IPS-18c (cell line): ENCODE data around the gene LAMB3.

Experiments used
- H3K4me3 ChIP-seq: 2 replicates; pipeline ENCODE4 v1.7.0; 2013; ENCODE audit warnings: low read depth, mild to moderate bottlenecking, low read length, moderate library complexity; ENCODE audit not compliant: insufficient read depth
- H3K9me3 ChIP-seq: one replicate; pipeline ENCODE4 v1.6.1; 2013; ENCODE audit warnings: mild to moderate bottlenecking, low read length, moderate library complexity; ENCODE audit not compliant: control insufficient read depth, insufficient read depth

LAMB3 gene

GRCh38 chr1:209614151-209614420 is 38.1 kb downstream of the LAMB3 start:
- no peak overlapping the region for H3K4me3 ChIP-seq
- H3K9me3 ChIP-seq = no peaks in the 10 kb centered on the region

DNA sequence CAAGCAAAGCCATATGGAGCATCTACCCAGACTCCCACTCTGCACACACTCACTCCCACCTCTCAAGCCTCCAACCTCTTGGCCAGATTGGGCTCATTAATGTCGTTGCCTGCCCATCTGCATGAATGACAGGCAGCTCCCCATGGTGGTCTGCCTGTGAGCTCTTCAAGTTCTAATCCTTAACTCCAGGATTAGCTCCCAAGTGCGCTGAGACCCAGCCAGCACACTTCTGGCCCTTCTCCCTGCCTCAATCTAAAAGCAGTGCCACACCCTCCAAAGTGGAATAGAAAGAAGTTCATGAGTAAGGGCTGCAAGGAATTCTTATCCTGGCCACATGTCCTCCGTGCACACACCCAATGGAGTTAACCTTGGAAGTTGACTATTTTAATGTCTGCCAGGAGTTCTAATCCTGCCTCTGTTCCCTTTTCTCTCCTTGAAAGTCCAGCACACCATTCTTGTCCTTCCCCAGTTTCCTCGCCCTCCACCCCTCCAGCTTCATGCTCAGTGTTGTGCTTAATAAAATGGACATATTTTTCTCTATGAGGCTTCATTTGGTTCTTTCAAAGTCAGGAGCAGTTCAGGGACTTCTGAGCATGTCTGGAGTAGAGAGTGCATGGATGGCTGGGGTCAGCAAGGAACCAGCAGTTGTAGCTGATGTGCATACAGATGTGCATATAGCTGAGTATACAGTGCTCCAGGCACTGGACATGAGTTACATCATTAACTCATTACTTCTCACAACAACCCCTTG is 38.6 kb downstream of the LAMB3 start:
- Histone ChIP-seq H3K4me3 (no peak overlapping the region), H3K9me3 (no peaks in the 10 kb centered on the region)

GRCh38 chr1:209612646-209613399 is 39.4 kb downstream of the LAMB3 start:
- Histone ChIP-seq H3K4me3 (no peak overlapping the region), H3K9me3 (no peaks in the 10 kb centered on the region)

GRCh38 chr1:209611771-209612570 is 40.3 kb downstream of the LAMB3 start:
- Histone ChIP-seq H3K9me3 (no peaks in the 10 kb centered on the region), H3K4me3 (no peak overlapping the region)

GRCh38 chr1:209610631-209610905 is 41.7 kb downstream of the LAMB3 start:
- no peak overlapping the region for H3K4me3 ChIP-seq

DNA sequence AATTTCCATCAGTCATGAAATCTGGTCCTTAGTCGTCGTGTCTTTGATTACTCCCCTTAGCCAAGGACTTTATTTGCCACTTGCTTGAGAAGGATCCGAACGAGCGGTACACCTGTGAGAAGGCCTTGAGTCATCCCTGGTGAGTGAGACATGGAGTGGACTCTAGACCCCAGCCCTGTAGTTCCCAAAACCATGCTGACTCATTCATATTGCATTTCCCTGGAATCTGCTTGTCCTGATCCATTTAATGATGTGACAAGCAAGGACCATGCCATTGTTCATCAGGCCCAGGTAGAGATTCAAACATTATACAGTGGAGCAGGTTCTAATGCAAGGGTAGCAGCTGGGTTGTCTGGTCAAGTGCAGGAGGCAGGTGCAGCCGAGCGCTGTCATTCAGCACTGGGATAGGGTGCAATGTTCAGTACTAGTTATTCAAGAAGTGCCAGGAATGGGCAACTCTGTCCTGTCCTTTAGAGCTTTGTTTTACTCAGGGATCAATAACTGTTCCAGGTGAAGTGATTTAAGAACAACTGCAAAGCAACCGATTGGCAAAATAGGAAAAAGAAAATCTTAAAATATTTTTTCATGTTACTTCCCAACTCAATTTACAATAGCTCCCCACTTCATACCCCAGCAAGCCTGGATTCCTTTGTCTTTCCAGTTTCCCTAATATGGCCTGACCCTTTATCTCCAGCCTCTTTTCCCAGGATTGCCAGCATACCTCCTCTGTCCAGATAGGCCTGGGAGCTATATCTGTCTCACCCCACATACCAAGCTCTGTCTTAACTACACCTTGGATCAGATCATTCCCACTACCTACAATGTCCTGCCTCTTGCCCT is 42.2 kb downstream of the LAMB3 start:
- H3K9me3 ChIP-seq = peaks cover 2% of the 10 kb centered on the region
- no peak overlapping the region for H3K4me3 ChIP-seq

More at GRCh38 chr1:209610631-209610905, 41.7 kb downstream of the LAMB3 start:
- peaks cover 2% of the 10 kb centered on the region for H3K9me3 ChIP-seq

- no peak overlapping the region for H3K4me3 ChIP-seq
- peaks cover 2% of the 10 kb centered on the region for H3K9me3 ChIP-seq
Observed at GRCh38 chr1:209609041-209609790, 43.0 kb downstream of the LAMB3 start.

- Histone ChIP-seq H3K9me3 (peaks cover 2% of the 10 kb centered on the region), H3K4me3 (no peak overlapping the region)
Observed at GRCh38 chr1:209607795-209608178, 44.4 kb downstream of the LAMB3 start.

DNA sequence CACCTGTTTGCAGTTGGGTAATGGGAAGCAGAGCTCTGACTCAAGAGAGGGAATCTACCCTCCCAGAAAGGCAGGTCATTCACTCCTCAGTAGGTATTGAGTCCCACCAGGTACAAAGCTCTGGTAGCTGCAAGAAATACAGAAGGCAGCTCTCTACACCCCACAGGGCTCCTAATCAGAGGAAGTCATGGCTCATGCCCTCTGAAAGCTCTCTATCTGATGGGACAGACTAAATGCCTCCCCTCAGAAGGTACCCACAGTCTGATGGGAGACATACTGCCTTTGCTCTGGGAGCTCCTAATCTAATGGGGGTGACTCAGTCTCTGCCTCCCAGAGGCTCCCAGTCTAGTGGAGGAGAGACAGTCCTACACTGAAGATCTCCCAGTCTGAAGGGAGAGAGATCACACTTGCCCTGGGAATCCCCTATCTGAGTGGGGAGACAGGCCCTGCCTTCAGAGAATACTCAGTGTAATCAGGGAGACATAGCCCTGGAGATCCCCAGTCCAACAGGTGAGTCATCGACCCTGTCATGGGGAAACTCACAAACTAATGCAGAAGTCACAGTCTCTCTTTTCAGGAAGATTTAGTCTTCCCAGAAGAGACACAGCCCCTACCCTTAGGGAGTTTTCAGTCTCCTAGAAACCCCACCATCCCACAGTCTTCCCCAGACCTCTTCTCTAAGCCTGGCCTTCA is 45.0 kb downstream of the LAMB3 start:
- Histone ChIP-seq H3K9me3 (peaks cover 2% of the 10 kb centered on the region), H3K4me3 (no peak overlapping the region)

DNA sequence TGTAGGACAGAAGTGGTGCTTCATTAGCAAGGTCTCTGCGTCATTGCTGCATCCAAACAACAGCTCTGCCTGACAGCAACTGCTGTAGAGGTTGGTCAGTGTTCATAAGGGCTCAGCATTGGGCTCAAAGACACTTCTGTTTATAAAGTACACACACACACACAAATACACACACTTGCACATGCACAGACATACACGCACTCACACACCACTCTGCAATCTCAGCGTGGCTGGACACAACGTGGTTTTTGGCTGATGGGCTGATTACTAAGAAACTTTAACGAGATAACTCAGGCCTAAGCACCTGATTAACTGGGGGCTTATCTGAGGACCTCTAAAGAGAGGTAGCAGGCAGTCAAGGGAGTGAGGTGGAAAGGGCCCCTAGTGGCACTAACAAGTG is 48.3 kb downstream of the LAMB3 start:
- Histone ChIP-seq H3K4me3 (no peak overlapping the region), H3K9me3 (peaks cover 2% of the 10 kb centered on the region)

GRCh38 chr1:209601809-209602657 is 50.2 kb downstream of the LAMB3 start:
- peaks cover 2% of the 10 kb centered on the region for H3K9me3 ChIP-seq

DNA sequence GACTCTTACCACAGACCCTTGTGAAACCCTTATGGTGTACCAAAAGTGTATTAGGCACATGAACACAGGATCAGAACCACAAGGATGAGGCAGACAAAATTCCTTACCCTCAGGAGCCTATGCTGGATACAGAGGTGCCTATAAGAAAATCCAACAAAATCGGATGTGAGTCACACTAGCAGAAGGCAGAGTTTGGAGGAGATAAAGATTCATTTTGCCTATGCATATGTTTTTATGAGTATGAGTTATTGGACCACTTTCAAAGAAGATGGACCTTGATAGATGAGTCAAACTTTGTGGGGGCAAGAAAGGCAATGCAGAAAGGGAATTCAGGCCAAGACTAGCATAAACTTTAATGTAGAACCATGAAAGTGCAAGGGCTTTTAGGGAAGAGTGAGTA is 51.7 kb downstream of the LAMB3 start:
- Histone ChIP-seq H3K9me3 (no peaks in the 10 kb centered on the region), H3K4me3 (no peak overlapping the region)

More at GRCh38 chr1:209601809-209602657, 50.2 kb downstream of the LAMB3 start:
- no peak overlapping the region for H3K4me3 ChIP-seq

DNA sequence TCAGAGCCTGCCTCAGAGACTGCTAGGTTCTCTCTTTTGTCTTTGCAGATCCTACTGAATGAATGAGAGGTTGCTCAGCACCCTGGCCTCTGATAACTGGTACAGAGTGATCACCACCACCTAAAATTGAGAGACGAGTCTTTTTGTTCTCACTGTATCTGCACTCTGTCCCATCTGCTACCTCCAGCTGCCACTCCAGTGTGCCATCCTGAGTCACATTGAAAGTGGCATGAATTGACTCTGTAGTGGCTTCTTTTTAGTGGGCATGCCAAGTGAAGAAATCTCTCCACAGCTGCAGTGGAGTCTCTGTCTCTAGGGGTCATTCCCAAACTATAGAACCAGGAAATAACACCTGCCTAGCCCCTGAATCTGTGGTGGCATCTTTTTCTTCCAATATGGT is 54.0 kb downstream of the LAMB3 start:
- Histone ChIP-seq H3K4me3 (no peak overlapping the region), H3K9me3 (no peaks in the 10 kb centered on the region)

DNA sequence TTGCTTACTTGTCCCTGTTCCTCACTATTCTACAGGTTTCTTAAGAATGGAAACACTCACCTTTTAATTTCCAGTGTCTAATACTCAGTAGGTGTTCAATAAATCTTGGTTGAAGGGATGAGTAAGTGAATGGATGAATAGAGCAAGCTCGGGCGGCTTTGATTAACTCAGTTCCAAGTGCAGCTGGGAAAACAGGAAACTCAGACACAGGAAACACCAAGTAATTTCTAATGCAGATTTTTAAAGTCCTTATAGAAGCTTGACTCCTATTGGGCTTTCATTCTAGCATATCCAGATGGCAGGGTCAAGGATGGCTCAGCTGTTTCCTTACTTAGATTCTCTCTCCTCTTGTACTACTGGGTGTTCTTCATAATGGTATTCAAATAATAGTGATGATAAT is 54.7 kb downstream of the LAMB3 start:
- Histone ChIP-seq H3K9me3 (no peaks in the 10 kb centered on the region), H3K4me3 (no peak overlapping the region)

GRCh38 chr1:209595599-209596285 is 56.5 kb downstream of the LAMB3 start:
- Histone ChIP-seq H3K9me3 (no peaks in the 10 kb centered on the region), H3K4me3 (no peak overlapping the region)
